ENCODE data around the gene NDUFA6. TPM values are rescaled to one million over a fixed set of nuclear protein-coding genes. Genes with fewer than 3 reads are reported as not detected.

NDUFA6 gene
- total RNA-seq, 1 experiment from 2014 or later: 118 TPM

GRCh38 chr22:42041784-42042183, 48.8 kb downstream of the NDUFA6 start:
- Histone ChIP-seq H3K27me3 (ENCODE audit: low read length) (no peaks in the 10 kb centered on the region), H3K9ac (ENCODE audit: low read length) (no peak overlapping the region), H3K9me3 (ENCODE audit: low read length) (no peaks in the 10 kb centered on the region), H3F3A (ENCODE audit: low read length, unreplicated experiment) (no peaks in the 10 kb centered on the region), H3K4me2 (ENCODE audit: low read length) (no peak overlapping the region), H3K9me2 (replicated peaks; ENCODE audit: low read length) (no peaks in the 10 kb centered on the region), H3K27ac (ENCODE audit: low read length) (no peak overlapping the region), H4K20me1 (ENCODE audit: low read length) (no peaks in the 10 kb centered on the region), H3K36me3 (ENCODE audit: low read depth, low read length) (no peaks in the 10 kb centered on the region), H3K79me2 (ENCODE audit: low read length) (no peaks in the 10 kb centered on the region), H2AFZ (ENCODE audit: low read length) (no peak overlapping the region), H3K4me3 (ENCODE audit: low read length) (no peak overlapping the region), H3K4me1 (ENCODE audit: insufficient read depth, low read length) (no peaks in the 10 kb centered on the region)
- no TSS peak for BruUV-seq (replicated peaks)
- no peak for TF ChIP-seq CTCF (conservative IDR thresholded peaks at IDR 0.05; ENCODE audit: low read depth, low read length)
- ChIA-PET CTCF (no interaction called here), POLR2A (ENCODE audit: unreplicated experiment) (no interaction called here)
- intact Hi-C loops (cut with micrococcal nuclease): no loop called here
- no peak for DNase-seq
- ATAC-seq: no peak

DNA sequence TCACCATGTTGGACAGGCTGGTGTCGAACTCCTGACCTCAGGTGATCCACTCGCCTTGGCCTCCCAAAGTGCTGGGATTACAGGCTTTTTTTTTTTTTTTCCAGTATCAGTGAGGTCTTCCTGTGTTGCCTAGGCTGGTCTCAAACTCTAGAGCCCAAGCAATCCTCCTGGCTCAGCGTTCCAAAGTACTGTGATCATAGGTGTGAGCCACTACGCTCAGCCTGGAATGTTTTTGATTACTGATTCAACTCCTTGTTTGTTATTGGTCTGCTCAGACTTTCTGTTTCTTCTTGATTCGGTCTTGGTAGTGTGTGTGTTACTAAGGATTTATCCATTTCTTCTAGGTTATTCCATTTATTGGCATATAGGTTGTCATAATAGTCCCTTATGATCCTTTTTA, 51.3 kb downstream of the NDUFA6 start:
- Histone ChIP-seq H3F3A (ENCODE audit: low read length, unreplicated experiment) (no peaks in the 10 kb centered on the region), H3K4me1 (ENCODE audit: insufficient read depth, low read length) (no peaks in the 10 kb centered on the region), H3K9me3 (ENCODE audit: low read length) (no peaks in the 10 kb centered on the region), H3K9me2 (replicated peaks; ENCODE audit: low read length) (no peaks in the 10 kb centered on the region), H3K9ac (ENCODE audit: low read length) (no peak overlapping the region), H3K79me2 (ENCODE audit: low read length) (no peaks in the 10 kb centered on the region), H4K20me1 (ENCODE audit: low read length) (no peaks in the 10 kb centered on the region), H3K4me2 (ENCODE audit: low read length) (no peak overlapping the region), H3K4me3 (ENCODE audit: low read length) (no peak overlapping the region), H3K27me3 (ENCODE audit: low read length) (no peaks in the 10 kb centered on the region), H2AFZ (ENCODE audit: low read length) (no peak overlapping the region), H3K27ac (ENCODE audit: low read length) (no peak overlapping the region), H3K36me3 (ENCODE audit: low read depth, low read length) (no peaks in the 10 kb centered on the region)
- no peak for ATAC-seq
- BruUV-seq (replicated peaks): no TSS peak
- CTCF ChIA-PET: no interaction called here
- no peak for TF ChIP-seq EZH2 (IDR thresholded peaks at IDR 0.05; ENCODE audit: low read length, unreplicated experiment)
- no peak for TF ChIP-seq CTCF (conservative IDR thresholded peaks at IDR 0.05; ENCODE audit: low read depth, low read length)
- TF ChIP-seq EZH2phosphoT487 (IDR thresholded peaks at IDR 0.05; ENCODE audit: borderline replicate concordance, low read length): no peak
- intact Hi-C loops (cut with micrococcal nuclease): no loop called here
- DNase-seq: no peak
- POLR2A ChIA-PET (ENCODE audit: unreplicated experiment): no interaction called here

Other genes with a start within 250 kb of the NDUFA6 start
- not detected in 2 replicates for gene SHISA8, start 175.7 kb downstream of the NDUFA6 start, total RNA-seq (2014; rRNA removed)
- 0.58 and 0.66 TPM in 2 replicates for gene TNFRSF13C, start 164.0 kb downstream of the NDUFA6 start, total RNA-seq (2014; rRNA removed)
- 75.9 and 77.5 TPM in 2 replicates for gene CENPM, start 143.6 kb downstream of the NDUFA6 start, total RNA-seq (2014; rRNA removed)
- 1.2 and 3.6 TPM in 2 replicates for gene SEPTIN3, start 121.3 kb downstream of the NDUFA6 start, total RNA-seq (2014; rRNA removed)
- gene WBP2NL, start 92.0 kb downstream of the NDUFA6 start, total RNA-seq (2014; rRNA removed): 0.33 TPM in 1 of 2 replicates, not detected in the other
- 25.1 and 27.2 TPM in 2 replicates for gene NAGA, start 20.0 kb downstream of the NDUFA6 start, total RNA-seq (2014; rRNA removed)
- 0.04 TPM in 1 of 2 replicates, not detected in the other for gene PHETA2, start 16.5 kb downstream of the NDUFA6 start, total RNA-seq (2014; rRNA removed)
- 17.5 and 18.3 TPM in 2 replicates for gene SMDT1, start 11.1 kb downstream of the NDUFA6 start, total RNA-seq (2014; rRNA removed)
- gene CYP2D6, start 40.0 kb upstream of the NDUFA6 start, total RNA-seq (2014; rRNA removed): 0.52 and 0.55 TPM in 2 replicates
- 36.0 and 37.0 TPM in 2 replicates for gene TCF20, start 179.9 kb upstream of the NDUFA6 start, total RNA-seq (2014; rRNA removed)

All from PC-3 (cell line).